GM12801 (cell line): ENCODE results near the gene SCNN1G.

Experiments
- TF ChIP-seq, protein P1 (sequence below): IDR thresholded peaks from one replicate; pipeline ENCODE4 v1.5.1; 2011; ENCODE audit warnings: control low read depth; ENCODE audit not compliant: insufficient read length; ENCODE audit errors: extremely low read depth

Gene SCNN1G

GRCh38 chr16:23141500-23141899, 41.0 kb upstream of the SCNN1G start:
- TF ChIP-seq, protein P1, sequence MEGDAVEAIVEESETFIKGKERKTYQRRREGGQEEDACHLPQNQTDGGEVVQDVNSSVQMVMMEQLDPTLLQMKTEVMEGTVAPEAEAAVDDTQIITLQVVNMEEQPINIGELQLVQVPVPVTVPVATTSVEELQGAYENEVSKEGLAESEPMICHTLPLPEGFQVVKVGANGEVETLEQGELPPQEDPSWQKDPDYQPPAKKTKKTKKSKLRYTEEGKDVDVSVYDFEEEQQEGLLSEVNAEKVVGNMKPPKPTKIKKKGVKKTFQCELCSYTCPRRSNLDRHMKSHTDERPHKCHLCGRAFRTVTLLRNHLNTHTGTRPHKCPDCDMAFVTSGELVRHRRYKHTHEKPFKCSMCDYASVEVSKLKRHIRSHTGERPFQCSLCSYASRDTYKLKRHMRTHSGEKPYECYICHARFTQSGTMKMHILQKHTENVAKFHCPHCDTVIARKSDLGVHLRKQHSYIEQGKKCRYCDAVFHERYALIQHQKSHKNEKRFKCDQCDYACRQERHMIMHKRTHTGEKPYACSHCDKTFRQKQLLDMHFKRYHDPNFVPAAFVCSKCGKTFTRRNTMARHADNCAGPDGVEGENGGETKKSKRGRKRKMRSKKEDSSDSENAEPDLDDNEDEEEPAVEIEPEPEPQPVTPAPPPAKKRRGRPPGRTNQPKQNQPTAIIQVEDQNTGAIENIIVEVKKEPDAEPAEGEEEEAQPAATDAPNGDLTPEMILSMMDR: no peak

DNA sequence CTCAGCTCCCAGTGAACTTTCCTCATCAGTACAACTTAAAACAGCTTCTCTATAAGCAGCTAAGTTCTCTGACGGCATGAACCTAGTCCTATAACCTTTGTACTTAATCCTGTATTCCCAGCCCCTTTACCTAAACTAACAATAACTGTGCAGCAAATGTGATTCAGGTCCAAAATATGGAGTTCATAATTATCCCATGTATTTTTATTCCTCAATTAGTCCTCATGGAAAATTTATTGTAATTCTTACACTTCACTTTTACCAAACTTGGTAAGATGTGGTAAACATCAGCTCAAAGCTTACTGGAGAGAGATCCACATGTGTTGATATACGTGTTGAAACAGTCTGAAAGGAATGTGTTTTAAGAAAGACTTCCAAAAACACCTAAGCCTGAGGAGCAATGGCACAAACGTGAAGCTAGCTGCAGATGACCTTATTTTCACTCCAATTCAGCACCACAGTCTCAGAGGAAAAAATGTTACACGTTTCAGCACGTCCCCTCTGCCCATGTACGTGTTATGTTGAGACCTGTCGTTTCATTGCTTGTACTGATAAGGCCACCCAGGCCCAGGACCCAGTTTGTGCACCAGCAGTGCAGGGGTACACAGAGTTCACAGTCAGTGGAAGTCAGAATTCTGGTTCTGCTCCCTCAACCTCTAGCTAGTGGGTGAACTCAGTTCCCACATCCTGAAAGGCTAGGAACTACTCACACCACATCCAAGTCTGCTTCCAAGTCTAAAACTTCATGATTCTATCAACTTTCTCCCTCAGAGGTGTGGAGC, 40.4 kb upstream of the SCNN1G start:
- TF ChIP-seq, protein P1: no peak

DNA sequence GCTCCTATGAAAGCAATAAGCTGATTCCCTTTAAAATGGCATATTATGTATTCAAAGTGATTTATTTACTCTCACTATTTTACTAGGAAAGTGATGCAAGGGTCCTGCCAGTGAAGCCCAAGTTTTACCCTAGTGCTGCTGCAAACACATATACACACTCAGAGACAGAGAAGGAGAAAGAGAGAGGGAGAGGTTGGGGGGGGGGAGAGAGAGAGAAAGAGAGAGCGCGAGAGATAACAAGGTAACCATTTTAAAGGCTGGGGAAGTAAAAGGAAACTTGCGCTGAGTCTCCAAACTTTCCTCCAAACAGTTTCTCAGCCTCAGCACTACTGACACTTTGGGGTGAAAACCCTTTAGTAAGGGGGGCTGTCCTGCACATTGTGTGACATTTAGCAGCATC, 39.2 kb upstream of the SCNN1G start:
- TF ChIP-seq, protein P1: no peak

DNA sequence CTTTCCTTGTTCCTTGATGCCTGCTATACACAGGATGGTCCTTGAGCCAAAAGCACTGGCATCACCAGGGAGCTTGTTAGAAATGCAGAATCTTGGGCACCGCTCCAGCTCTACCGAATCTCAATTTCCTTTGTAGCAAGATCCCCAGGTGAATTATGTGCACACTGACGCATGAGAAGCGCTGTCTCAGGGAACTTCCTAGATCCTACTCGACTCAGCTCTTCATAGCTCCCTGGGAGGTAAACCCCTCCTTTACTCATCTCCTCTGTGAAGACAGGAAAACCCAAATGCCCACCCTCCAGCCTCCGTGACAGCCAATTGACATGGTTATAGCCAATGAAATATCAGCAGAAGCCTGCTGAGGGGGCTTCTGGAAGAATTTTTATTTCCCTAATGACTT, 37.4 kb upstream of the SCNN1G start:
- TF ChIP-seq, protein P1: no peak

- TF ChIP-seq, protein P1: no peak
Observed at GRCh38 chr16:23145608-23146007, 36.9 kb upstream of the SCNN1G start.

- TF ChIP-seq, protein P1: no peak
Observed at GRCh38 chr16:23146877-23147601, 35.5 kb upstream of the SCNN1G start.

- TF ChIP-seq, protein P1: no peak
Observed at GRCh38 chr16:23147666-23148065, 34.9 kb upstream of the SCNN1G start.
